ENCODE results near the gene RNF17. TPM values are rescaled to one million over a fixed set of nuclear protein-coding genes. Genes with fewer than 3 reads are reported as not detected.

Gene RNF17
- total and polyA plus RNA-seq, 2 experiments from 2014 or later: not detected

DNA sequence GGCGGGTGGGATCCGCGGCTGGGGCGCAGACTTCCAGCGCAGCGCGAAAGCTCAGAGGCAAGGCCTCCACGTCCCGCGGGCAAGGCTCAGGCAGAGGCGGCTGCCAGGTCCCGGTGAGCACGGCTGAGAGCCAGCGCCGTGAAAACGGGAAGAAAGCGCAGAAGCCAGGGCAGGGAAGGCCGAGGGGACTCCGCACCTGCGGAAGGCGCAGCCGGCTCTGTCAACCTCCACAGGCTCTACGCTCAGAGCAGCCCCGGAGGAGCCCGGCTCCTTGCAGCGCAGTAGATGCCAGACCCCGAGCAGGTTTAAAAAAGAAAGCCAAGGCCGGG, 131.0 kb downstream of the RNF17 start:
- 97 to 98% methylated on average over 11 to 28 of the region's 28 CpGs for WGBS, 2 experiments (ENCODE audit: low coverage in 1 of 2, low lambda C conversion rate in 2 of 2, missing lambda C conversion rate in 2 of 2)
- no peak overlapping the region for H3K9ac ChIP-seq
- H3F3A ChIP-seq (ENCODE audit: insufficient read depth): no peaks in the 10 kb centered on the region
- TF ChIP-seq EZH2phosphoT487 (IDR thresholded peaks at IDR 0.05; ENCODE audit: insufficient read depth, low read depth) (no peak), EZH2 (IDR thresholded peaks at IDR 0.05; ENCODE audit: insufficient read depth, poor library complexity, severe bottlenecking) (no peak)
- H3K9me2 ChIP-seq (ENCODE audit: insufficient read depth): no peaks in the 10 kb centered on the region
- no peaks in the 10 kb centered on the region for H3K4me1 ChIP-seq (ENCODE audit: insufficient read depth)
- no peaks in the 10 kb centered on the region for H3K79me2 ChIP-seq (ENCODE audit: insufficient read depth)
- no peaks in the 10 kb centered on the region for H3K9me3 ChIP-seq (ENCODE audit: low read depth)
- no peak overlapping the region for H3K27ac ChIP-seq
- no peak overlapping the region for H3K4me2 ChIP-seq (ENCODE audit: unreplicated experiment)
- H3K36me3 ChIP-seq (ENCODE audit: low read depth): no peaks in the 10 kb centered on the region
- H4K20me1 ChIP-seq (ENCODE audit: insufficient read depth): no peaks in the 10 kb centered on the region
- no peak overlapping the region for H3K4me3 ChIP-seq
- in situ Hi-C loops (cut with MboI): no loop called here
- DNase-seq: no peak
- H3K27me3 ChIP-seq (replicated peaks; ENCODE audit: insufficient read depth): no peaks in the 10 kb centered on the region
- H2AFZ ChIP-seq: no peak overlapping the region

GRCh38 chr13:24896061-24896460, 132.1 kb downstream of the RNF17 start:
- Histone ChIP-seq H3K9ac (no peak overlapping the region), H3K4me1 (ENCODE audit: insufficient read depth) (no peaks in the 10 kb centered on the region), H2AFZ (no peak overlapping the region), H3K27me3 (replicated peaks; ENCODE audit: insufficient read depth) (no peaks in the 10 kb centered on the region), H3K36me3 (ENCODE audit: low read depth) (no peaks in the 10 kb centered on the region), H3K4me2 (ENCODE audit: unreplicated experiment) (no peak overlapping the region), H4K20me1 (ENCODE audit: insufficient read depth) (no peaks in the 10 kb centered on the region), H3K9me2 (ENCODE audit: insufficient read depth) (no peaks in the 10 kb centered on the region), H3K27ac (no peak overlapping the region), H3K9me3 (ENCODE audit: low read depth) (no peaks in the 10 kb centered on the region), H3K4me3 (no peak overlapping the region), H3F3A (ENCODE audit: insufficient read depth) (no peaks in the 10 kb centered on the region), H3K79me2 (ENCODE audit: insufficient read depth) (no peaks in the 10 kb centered on the region)
- DNase-seq: no peak
- 89 to 93% methylated on average over 5 of the region's 5 CpGs for WGBS, 2 experiments (ENCODE audit: low coverage in 1 of 2, low lambda C conversion rate in 2 of 2, missing lambda C conversion rate in 2 of 2)
- in situ Hi-C loops (cut with MboI): no loop called here
- no peak for TF ChIP-seq EZH2 (IDR thresholded peaks at IDR 0.05; ENCODE audit: insufficient read depth, poor library complexity, severe bottlenecking)
- no peak for TF ChIP-seq EZH2phosphoT487 (IDR thresholded peaks at IDR 0.05; ENCODE audit: insufficient read depth, low read depth)

GRCh38 chr13:24897293-24897692, 133.3 kb downstream of the RNF17 start:
- Histone ChIP-seq H3K4me2 (ENCODE audit: unreplicated experiment) (no peak overlapping the region), H3K36me3 (ENCODE audit: low read depth) (no peaks in the 10 kb centered on the region), H3K9me2 (ENCODE audit: insufficient read depth) (no peaks in the 10 kb centered on the region), H3K9ac (no peak overlapping the region), H3K9me3 (ENCODE audit: low read depth) (no peaks in the 10 kb centered on the region), H3K4me1 (ENCODE audit: insufficient read depth) (no peaks in the 10 kb centered on the region), H3K79me2 (ENCODE audit: insufficient read depth) (no peaks in the 10 kb centered on the region), H3K27ac (no peak overlapping the region), H3F3A (ENCODE audit: insufficient read depth) (no peaks in the 10 kb centered on the region), H3K27me3 (replicated peaks; ENCODE audit: insufficient read depth) (no peaks in the 10 kb centered on the region), H2AFZ (no peak overlapping the region), H3K4me3 (no peak overlapping the region), H4K20me1 (ENCODE audit: insufficient read depth) (no peaks in the 10 kb centered on the region)
- 100% methylated on average over 1 of the region's 1 CpG for WGBS, 2 experiments (ENCODE audit: low coverage in 1 of 2, low lambda C conversion rate in 2 of 2, missing lambda C conversion rate in 2 of 2)
- DNase-seq: no peak
- TF ChIP-seq EZH2phosphoT487 (IDR thresholded peaks at IDR 0.05; ENCODE audit: insufficient read depth, low read depth) (no peak), EZH2 (IDR thresholded peaks at IDR 0.05; ENCODE audit: insufficient read depth, poor library complexity, severe bottlenecking) (no peak)
- in situ Hi-C loops (cut with MboI): no loop called here

GRCh38 chr13:24899601-24900000, 135.6 kb downstream of the RNF17 start:
- Histone ChIP-seq H3K9me3 (ENCODE audit: low read depth) (no peaks in the 10 kb centered on the region), H2AFZ (no peak overlapping the region), H4K20me1 (ENCODE audit: insufficient read depth) (no peaks in the 10 kb centered on the region), H3F3A (ENCODE audit: insufficient read depth) (no peaks in the 10 kb centered on the region), H3K79me2 (ENCODE audit: insufficient read depth) (no peaks in the 10 kb centered on the region), H3K9ac (no peak overlapping the region), H3K4me1 (ENCODE audit: insufficient read depth) (no peaks in the 10 kb centered on the region), H3K4me2 (ENCODE audit: unreplicated experiment) (no peak overlapping the region), H3K36me3 (ENCODE audit: low read depth) (no peaks in the 10 kb centered on the region), H3K4me3 (no peak overlapping the region), H3K27me3 (replicated peaks; ENCODE audit: insufficient read depth) (no peaks in the 10 kb centered on the region), H3K27ac (no peak overlapping the region), H3K9me2 (ENCODE audit: insufficient read depth) (no peaks in the 10 kb centered on the region)
- in situ Hi-C loops (cut with MboI): no loop called here
- 95 to 99% methylated on average over 5 of the region's 5 CpGs for WGBS, 2 experiments (ENCODE audit: low coverage in 1 of 2, low lambda C conversion rate in 2 of 2, missing lambda C conversion rate in 2 of 2)
- TF ChIP-seq EZH2phosphoT487 (IDR thresholded peaks at IDR 0.05; ENCODE audit: insufficient read depth, low read depth): no peak
- no peak for TF ChIP-seq EZH2 (IDR thresholded peaks at IDR 0.05; ENCODE audit: insufficient read depth, poor library complexity, severe bottlenecking)
- no peak for DNase-seq

GRCh38 chr13:24900507-24900906, 136.5 kb downstream of the RNF17 start:
- Histone ChIP-seq H3F3A (ENCODE audit: insufficient read depth) (no peaks in the 10 kb centered on the region), H3K9me3 (ENCODE audit: low read depth) (no peaks in the 10 kb centered on the region), H3K27me3 (replicated peaks; ENCODE audit: insufficient read depth) (no peaks in the 10 kb centered on the region), H3K4me2 (ENCODE audit: unreplicated experiment) (no peak overlapping the region), H3K9me2 (ENCODE audit: insufficient read depth) (no peaks in the 10 kb centered on the region), H3K27ac (no peak overlapping the region), H3K4me3 (no peak overlapping the region), H3K79me2 (ENCODE audit: insufficient read depth) (no peaks in the 10 kb centered on the region), H3K4me1 (ENCODE audit: insufficient read depth) (no peaks in the 10 kb centered on the region), H2AFZ (no peak overlapping the region), H3K9ac (no peak overlapping the region), H3K36me3 (ENCODE audit: low read depth) (no peaks in the 10 kb centered on the region), H4K20me1 (ENCODE audit: insufficient read depth) (no peaks in the 10 kb centered on the region)
- WGBS, 2 experiments (ENCODE audit: low coverage in 1 of 2, low lambda C conversion rate in 2 of 2, missing lambda C conversion rate in 2 of 2): 98 to 99% methylated on average over 9 of the region's 9 CpGs
- in situ Hi-C loops (cut with MboI): no loop called here
- no peak for DNase-seq
- TF ChIP-seq EZH2 (IDR thresholded peaks at IDR 0.05; ENCODE audit: insufficient read depth, poor library complexity, severe bottlenecking) (no peak), EZH2phosphoT487 (IDR thresholded peaks at IDR 0.05; ENCODE audit: insufficient read depth, low read depth) (no peak)
